Measurements from ENCODE around the gene NDST3.
"Not testable (repeated sequence)": the region's sequence is repeated elsewhere in the genome, so short reads cannot be mapped to it uniquely, and the experiment has no call there.

NDST3 gene

GRCh38 chr4:118290951-118291350 is 256.7 kb downstream of the NDST3 start:
- no peaks in the 10 kb centered on the region for H3K9me3 Mint-ChIP-seq
- H3K27ac Mint-ChIP-seq: no peak overlapping the region
- no peaks in the 10 kb centered on the region for H3K27me3 Mint-ChIP-seq (ENCODE audit: low read depth, poor library complexity)
- no peak for TF ChIP-seq CTCF (IDR thresholded peaks at IDR 0.05)
- DNase-seq: no peak
- H3K4me3 Mint-ChIP-seq: no peak overlapping the region
- no peaks in the 10 kb centered on the region for H3K4me1 Mint-ChIP-seq
- H3K36me3 Mint-ChIP-seq (ENCODE audit: low read depth): no peaks in the 10 kb centered on the region

- Mint-ChIP-seq H3K36me3 (ENCODE audit: low read depth) (no peaks in the 10 kb centered on the region), H3K4me3 (no peak overlapping the region), H3K27me3 (ENCODE audit: low read depth, poor library complexity) (no peaks in the 10 kb centered on the region), H3K9me3 (no peaks in the 10 kb centered on the region), H3K4me1 (no peaks in the 10 kb centered on the region), H3K27ac (no peak overlapping the region)
- TF ChIP-seq CTCF (IDR thresholded peaks at IDR 0.05): no peak
- DNase-seq: no peak
Observed at GRCh38 chr4:118296729-118297128, 262.4 kb downstream of the NDST3 start.

- H3K9me3 Mint-ChIP-seq; DNase-seq; H3K4me3 Mint-ChIP-seq; H3K27me3 Mint-ChIP-seq (ENCODE audit: low read depth, poor library complexity); H3K36me3 Mint-ChIP-seq (ENCODE audit: low read depth); H3K4me1 Mint-ChIP-seq; H3K27ac Mint-ChIP-seq: not testable (repeated sequence)
Observed at GRCh38 chr4:118299619-118300018, 265.3 kb downstream of the NDST3 start.

- Mint-ChIP-seq H3K27me3 (ENCODE audit: low read depth, poor library complexity) (no peaks in the 10 kb centered on the region), H3K36me3 (ENCODE audit: low read depth) (no peaks in the 10 kb centered on the region), H3K27ac (no peak overlapping the region), H3K4me3 (no peak overlapping the region), H3K4me1 (no peaks in the 10 kb centered on the region), H3K9me3 (no peaks in the 10 kb centered on the region)
- no peak for TF ChIP-seq CTCF (IDR thresholded peaks at IDR 0.05)
- DNase-seq: no peak
Observed at GRCh38 chr4:118307643-118308042, 273.4 kb downstream of the NDST3 start.
